Measurements from ENCODE around the gene ARHGEF40.

DNA sequence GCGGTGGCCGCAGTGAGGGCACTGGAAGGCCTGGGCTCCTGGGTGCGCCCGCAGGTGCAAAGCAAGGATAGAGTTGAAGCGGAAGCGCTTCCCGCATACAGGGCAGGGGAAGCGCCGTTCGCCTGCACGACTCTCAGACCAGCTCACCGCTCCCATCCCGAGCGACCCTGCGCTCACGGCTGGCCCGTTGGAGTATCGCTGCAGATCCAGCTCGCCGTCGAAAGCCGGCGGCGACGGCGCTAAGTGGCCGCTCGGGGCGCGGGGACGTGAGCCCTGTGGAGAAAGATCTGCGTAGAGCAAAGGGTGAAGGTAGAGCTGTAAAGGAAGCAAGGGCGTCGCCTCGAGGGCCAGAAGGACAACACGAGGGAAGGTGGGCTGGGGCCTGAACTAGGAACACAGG, 22.9 kb downstream of the ARHGEF40 start:
- TF ChIP-seq CTCF (IDR thresholded peaks at IDR 0.05) (no peak), POLR2AphosphoS5 (IDR thresholded peaks at IDR 0.05) (no peak), POLR2A (IDR thresholded peaks at IDR 0.05) (no peak)
